Adrenal gland (tissue), 12 donors: ENCODE data around the gene MT1F. TPM values are rescaled to one million over a fixed set of nuclear protein-coding genes. Genes with fewer than 3 reads are reported as not detected.
A peak's percentile ranks its signal among the peaks of the same experiment; 100 is the strongest.

Experiments used
- DNase-seq, 7 donors: peaks; one replicate each; pipeline ENCODE4 v3.0.0-alpha.2; 2019 to 2020
- H3K27ac ChIP-seq, 5 donors: fragments of 200-600 bp; sonication (generic) in 4 of 5; 1 replicate in 3 of 5; 2 replicates in 2 of 5; pipeline versions ENCODE4 v1.5.1 to v1.8.0; 2016 to 2020; ENCODE audit warnings: mild to moderate bottlenecking in 1 of 5
- H3K27me3 ChIP-seq: fragments of 200-600 bp; 2 replicates; pipeline ENCODE4 v1.8.0; 2021
- H3K36me3 ChIP-seq, 2 donors: fragments of 200-600 bp; replicated peaks in 1 of 2; 1 replicate in 1 of 2; 2 replicates in 1 of 2; pipeline versions ENCODE4 v1.5.1 to v1.8.0; 2018 to 2022
- H3K4me1 ChIP-seq, 2 donors: fragments of 200-600 bp; replicated peaks in 1 of 2; 1 replicate in 1 of 2; 2 replicates in 1 of 2; pipeline versions ENCODE4 v1.5.1 to v1.8.0; 2018 to 2021
- H3K4me3 ChIP-seq, 4 donors: fragments of 200-600 bp; sonication (generic) in 3 of 4; one replicate each; pipeline ENCODE4 v1.5.1; 2016 to 2018
- H3K9me3 ChIP-seq, 3 donors: fragments of 200-600 bp; sonication (generic) in 1 of 3; replicated peaks in 1 of 3; 1 replicate in 2 of 3; 2 replicates in 1 of 3; pipeline versions ENCODE4 v1.5.1 to v1.8.0; 2016 to 2021
- CTCF ChIP-seq, 6 experiments: fragments of 450-650 bp in 4 of 6; fragments of 200-600 bp in 2 of 6; sonication (generic) in 1 of 6; IDR thresholded peaks; 1 replicate in 5 of 6; 2 replicates in 1 of 6; pipeline versions ENCODE4 v1.5.1 to v1.8.0; 2016 to 2021; ENCODE audit warnings: antibody characterized with exemption in 6 of 6, mild to moderate bottlenecking in 2 of 6, moderate library complexity in 1 of 6
- POLR2A ChIP-seq, 2 donors: fragments of 450-650 bp; IDR thresholded peaks; one replicate each; pipeline ENCODE4 v1.6.1; 2017; ENCODE audit warnings: antibody characterized with exemption in 2 of 2, mild to moderate bottlenecking in 2 of 2, moderate library complexity in 1 of 2
- WGBS, 4 donors: extraction: QIAGEN DNeasy Blood & Tissue Kit in 2 of 4; methylation state at CpG; one replicate each; pipeline versions ENCODE4 v1.1.5 to v1.1.7; 2013 to 2017; 5-methylcytosine and 5-hydroxymethylcytosine counted together
- intact Hi-C, 2 donors: fragments of 100-400 bp; cut with DNase I; formaldehyde crosslinking; loops; one replicate each; pipeline versions ENCODE4 v1.14.1 to v1.15.0; 2022 to 2023
- polyA plus RNA-seq, 3 donors: library from polyadenylated mRNA; stranded (reverse); fragments of 200-250 nt in 2 of 3; fragments of 350-450 nt in 1 of 3; fragmentation: Illumina TruSeq in 1 of 3; extraction: RNeasy Lipid Tissue Mini Kit (QIAGEN cat#74804) in 1 of 3; gene quantifications; one replicate each; pipeline ENCODE4 v1.2.3, GENCODE V29; 2013 to 2014
- total RNA-seq, 9 donors: library from RNA; depleted of rRNA in 4 of 9; stranded (reverse); fragments of >200 nt in 4 of 9; fragments of 120-200 nt in 1 of 9; fragmentation: NEBNext Ultra II Directional in 1 of 9; extraction: Animal tissue kit (Norgen Biotek cat#: 25700) in 1 of 9; gene quantifications; one replicate each; pipeline versions ENCODE4 v1.1.0 to v1.2.4, GENCODE V29; 2013 to 2023
- donor health status: healthy with polysubstance abuse.
- donor health status: Bipolar disorder and iron deficiency.
- donor health status: DM: yes; HTN: yes; CAD: no.
- donor health status: DM: no; HTN: no; CAD: no.
- donor health status: DM: no; HTN: no; CAD: no.
- donor health status: DM: yes; HTN: yes; CAD: no.

The MT1F gene
- total and polyA plus RNA-seq, 12 donors, result 10.8 to 204 (median 44.8) TPM

GRCh38 chr16:56623637-56624036 lies 34.1 kb upstream of the MT1F start:
- Histone ChIP-seq H3K36me3 (no peaks in the 10 kb centered on the region), H3K4me3 (no peak overlapping the region), H3K9me3 (no peaks in the 10 kb centered on the region), H3K4me1 (peaks cover 13 to 23% of the 10 kb centered on the region in 2 donors), H3K27me3 (no peaks in the 10 kb centered on the region), H3K27ac (no peak overlapping the region)
- 93 to 97% (median 95%) methylated on average over 2 of the region's 2 CpGs for WGBS, 4 donors
- TF ChIP-seq CTCF (IDR thresholded peaks at IDR 0.05) (no peak), POLR2A (IDR thresholded peaks at IDR 0.05) (no peak)
- DNase-seq, result no peak
- intact Hi-C loops, result no loop called here

- Histone ChIP-seq H3K4me1 (peaks cover 13 to 23% of the 10 kb centered on the region in 2 donors), H3K9me3 (no peaks in the 10 kb centered on the region), H3K4me3 (peak within 1 kb of the TSS; percentile 21 to 68 (median 43)), H3K27ac (peak within 1 kb of the TSS; percentile 85 to 99 (median 94)), H3K36me3 (no peaks in the 10 kb centered on the region), H3K27me3 (no peaks in the 10 kb centered on the region)
- intact Hi-C loops, result no loop called here
- DNase-seq, result peak; percentile 71 to 91 (median 88)
- TF ChIP-seq POLR2A (IDR thresholded peaks at IDR 0.05) (peak; percentile 95 to 97), CTCF (IDR thresholded peaks at IDR 0.05) (no peak)
- 0 to 4% (median 1%) methylated on average over 22 to 62 of the region's 62 CpGs for WGBS, 4 donors
Measured at GRCh38 chr16:56625140-56625942, 32.4 kb upstream of the MT1F start, which contains the start of gene MT1E. TSS of gene MT1E (plus strand) at chr16:56625781. CDS start at chr16:56625852, 71 bp downstream.

GRCh38 chr16:56625943-56626654 lies 31.7 kb upstream of the MT1F start:
- DNase-seq, result peak; percentile 82 to 96 (median 94)
- H3K27me3 ChIP-seq, result no peaks in the 10 kb centered on the region
- intact Hi-C loops, result no loop called here
- peak overlapping the region; percentile 85 to 99 (median 94) for H3K27ac ChIP-seq
- WGBS, 4 donors, result 12 to 24% (median 14%) methylated on average over 10 to 16 of the region's 16 CpGs
- peak overlapping the region in 3 of 4 donors; percentile 21 to 68 (median 62) for H3K4me3 ChIP-seq
- TF ChIP-seq CTCF (IDR thresholded peaks at IDR 0.05) (no peak), POLR2A (IDR thresholded peaks at IDR 0.05) (peak; percentile 10 to 38)
- no peaks in the 10 kb centered on the region for H3K36me3 ChIP-seq
- H3K4me1 ChIP-seq, result peaks cover 13 to 23% of the 10 kb centered on the region in 2 donors
- no peaks in the 10 kb centered on the region for H3K9me3 ChIP-seq

GRCh38 chr16:56626685-56627084 lies 31.1 kb upstream of the MT1F start:
- 23 to 55% (median 45%) methylated on average over 7 of the region's 7 CpGs for WGBS, 4 donors
- intact Hi-C loops, result no loop called here
- Histone ChIP-seq H3K27ac (peak overlapping the region; percentile 85 to 99 (median 94)), H3K36me3 (no peaks in the 10 kb centered on the region), H3K4me1 (peaks cover 13 to 17% of the 10 kb centered on the region in 2 donors), H3K27me3 (no peaks in the 10 kb centered on the region), H3K4me3 (peak overlapping the region in 3 of 4 donors; percentile 2 to 68 (median 62)), H3K9me3 (no peaks in the 10 kb centered on the region)
- TF ChIP-seq POLR2A (IDR thresholded peaks at IDR 0.05), result no peak
- no peak for TF ChIP-seq CTCF (IDR thresholded peaks at IDR 0.05)
- peak in 2 of 7 donors; percentile 32 to 38 for DNase-seq
